Suprapubic skin (tissue), 4 donors: Measurements from ENCODE around the gene PCDH10.

ENCODE experiments used
- CTCF ChIP-seq, 2 donors: fragments of 200-600 bp in 1 of 2; fragments of 450-650 bp in 1 of 2; sonication (generic) in 1 of 2; IDR thresholded peaks; one replicate each; pipeline ENCODE4 v1.5.1; 2016 to 2019; ENCODE audit warnings: antibody characterized with exemption in 2 of 2, mild to moderate bottlenecking in 1 of 2, moderate library complexity in 1 of 2
- EP300 ChIP-seq: sonication (generic); formaldehyde crosslinking; IDR thresholded peaks from one replicate; pipeline ENCODE4 v1.6.1; 2017; ENCODE audit warnings: antibody characterized with exemption
- POLR2A ChIP-seq, 2 donors: fragments of 450-650 bp; IDR thresholded peaks; one replicate each; pipeline ENCODE4 v1.6.1; 2017; ENCODE audit warnings: antibody characterized with exemption in 2 of 2, mild to moderate bottlenecking in 2 of 2, moderate library complexity in 2 of 2
- POLR2AphosphoS5 ChIP-seq, 3 donors: sonication (generic); formaldehyde crosslinking; IDR thresholded peaks; one replicate each; pipeline ENCODE4 v1.6.1; 2017; ENCODE audit warnings: antibody characterized with exemption in 3 of 3

DNA sequence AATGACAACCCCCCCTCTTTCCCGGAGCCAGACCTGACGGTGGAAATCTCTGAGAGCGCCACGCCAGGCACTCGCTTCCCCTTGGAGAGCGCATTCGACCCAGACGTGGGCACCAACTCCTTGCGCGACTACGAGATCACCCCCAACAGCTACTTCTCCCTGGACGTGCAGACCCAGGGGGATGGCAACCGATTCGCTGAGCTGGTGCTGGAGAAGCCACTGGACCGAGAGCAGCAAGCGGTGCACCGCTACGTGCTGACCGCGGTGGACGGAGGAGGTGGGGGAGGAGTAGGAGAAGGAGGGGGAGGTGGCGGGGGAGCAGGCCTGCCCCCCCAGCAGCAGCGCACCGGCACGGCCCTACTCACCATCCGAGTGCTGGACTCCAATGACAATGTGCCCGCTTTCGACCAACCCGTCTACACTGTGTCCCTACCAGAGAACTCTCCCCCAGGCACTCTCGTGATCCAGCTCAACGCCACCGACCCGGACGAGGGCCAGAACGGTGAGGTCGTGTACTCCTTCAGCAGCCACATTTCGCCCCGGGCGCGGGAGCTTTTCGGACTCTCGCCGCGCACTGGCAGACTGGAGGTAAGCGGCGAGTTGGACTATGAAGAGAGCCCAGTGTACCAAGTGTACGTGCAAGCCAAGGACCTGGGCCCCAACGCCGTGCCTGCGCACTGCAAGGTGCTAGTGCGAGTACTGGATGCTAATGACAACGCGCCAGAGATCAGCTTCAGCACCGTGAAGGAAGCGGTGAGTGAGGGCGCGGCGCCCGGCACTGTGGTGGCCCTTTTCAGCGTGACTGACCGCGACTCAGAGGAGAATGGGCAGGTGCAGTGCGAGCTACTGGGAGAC is 1.6 kb downstream of the PCDH10 start:
- TF ChIP-seq POLR2A (IDR thresholded peaks at IDR 0.05): no peak
- no peak for TF ChIP-seq POLR2AphosphoS5 (IDR thresholded peaks at IDR 0.05)
- TF ChIP-seq CTCF (IDR thresholded peaks at IDR 0.05): no peak
- no peak for TF ChIP-seq EP300
